Heart left ventricle (tissue), 13 donors: ENCODE results near the gene CNPY1.

Experiments
- POLR2A ChIP-seq, 2 donors: fragments of 450-650 bp; IDR thresholded peaks; one replicate each; pipeline ENCODE4 v1.6.1; 2017; ENCODE audit warnings: antibody characterized with exemption in 2 of 2, mild to moderate bottlenecking in 2 of 2, moderate library complexity in 2 of 2
- TF ChIP-seq, protein P1 (sequence below), 12 donors: fragments of 200-600 bp; sonication (generic) in 4 of 12; IDR thresholded peaks; one replicate each; pipeline versions ENCODE4 v1.5.0 to v1.8.0; 2018 to 2022; ENCODE audit warnings: antibody characterized with exemption in 12 of 12, mild to moderate bottlenecking in 5 of 12
- donor health status: ischemic (EF 13 %, LVEDD 7.1; RV severe dilation, severe dysfunction).
- donor health status: DM: no; HTN: yes; CAD: no.
- donor health status: DM: no; HTN: no; CAD: no.
- donor health status: ischemic (EF 25% LVEDD 6.9; RV normal size, moderate dysfunction).
- donor health status: ischemic (EF 25% LVEDD 5.7; RV mildly dilated, moderate dysfunction).
- donor health status: ischemic (EF 35%, LVEDD 5.7; RV mildly dilated, moderate dysfunction).
- donor health status: nonischemic (EF 11% LVEDD 7.7; RV severe dilation, severe dysfunction).
- donor health status: DM: yes; HTN: yes; CAD: no.
- donor health status: PGD.
- donor health status: ischemic (EF 29% LVEDD 5.4; RV normal size, mild dysfunction).
- donor health status: nonischemic (EF 23%, LVEDD 6.1; RV moderate dilation, normal function).

- TF ChIP-seq, protein P1, sequence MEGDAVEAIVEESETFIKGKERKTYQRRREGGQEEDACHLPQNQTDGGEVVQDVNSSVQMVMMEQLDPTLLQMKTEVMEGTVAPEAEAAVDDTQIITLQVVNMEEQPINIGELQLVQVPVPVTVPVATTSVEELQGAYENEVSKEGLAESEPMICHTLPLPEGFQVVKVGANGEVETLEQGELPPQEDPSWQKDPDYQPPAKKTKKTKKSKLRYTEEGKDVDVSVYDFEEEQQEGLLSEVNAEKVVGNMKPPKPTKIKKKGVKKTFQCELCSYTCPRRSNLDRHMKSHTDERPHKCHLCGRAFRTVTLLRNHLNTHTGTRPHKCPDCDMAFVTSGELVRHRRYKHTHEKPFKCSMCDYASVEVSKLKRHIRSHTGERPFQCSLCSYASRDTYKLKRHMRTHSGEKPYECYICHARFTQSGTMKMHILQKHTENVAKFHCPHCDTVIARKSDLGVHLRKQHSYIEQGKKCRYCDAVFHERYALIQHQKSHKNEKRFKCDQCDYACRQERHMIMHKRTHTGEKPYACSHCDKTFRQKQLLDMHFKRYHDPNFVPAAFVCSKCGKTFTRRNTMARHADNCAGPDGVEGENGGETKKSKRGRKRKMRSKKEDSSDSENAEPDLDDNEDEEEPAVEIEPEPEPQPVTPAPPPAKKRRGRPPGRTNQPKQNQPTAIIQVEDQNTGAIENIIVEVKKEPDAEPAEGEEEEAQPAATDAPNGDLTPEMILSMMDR (IDR thresholded peaks at IDR 0.05): no peak
- no peak for TF ChIP-seq POLR2A (IDR thresholded peaks at IDR 0.05)
Observed at GRCh38 chr7:155467846-155468784, 78.2 kb downstream of the CNPY1 start.
